ENCODE results near the gene ZNF93.
"Not testable (repeated sequence)": the region's sequence is repeated elsewhere in the genome, so short reads cannot be mapped to it uniquely, and the experiment has no call there.

The ZNF93 gene

DNA sequence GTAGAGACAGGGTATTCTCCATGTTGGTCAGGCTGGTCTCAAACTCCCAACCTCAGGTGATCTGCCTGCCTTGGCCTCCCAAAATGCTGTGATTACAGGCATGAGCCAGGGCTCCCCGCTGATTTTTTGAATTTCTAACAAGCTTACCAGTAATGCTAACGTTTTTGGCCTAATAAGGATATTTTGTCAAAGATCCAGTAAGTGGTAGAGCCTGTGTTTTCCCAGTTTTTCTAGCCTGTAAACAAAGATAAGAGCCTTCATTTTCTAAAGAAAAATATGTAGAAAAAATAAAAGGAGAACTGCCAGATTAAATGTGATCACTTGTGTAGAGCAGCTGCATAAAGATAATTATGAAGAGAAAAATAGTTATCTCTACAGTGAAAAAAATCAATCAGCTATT is 37.7 kb downstream of the ZNF93 start:
- DNase-seq (ENCODE audit: low read depth) = no peak

GRCh38 chr19:19943848-19944582 is 43.3 kb downstream of the ZNF93 start:
- DNase-seq (ENCODE audit: low read depth) = no peak

- no peak for DNase-seq (ENCODE audit: low read depth)
Observed at GRCh38 chr19:19944583-19944880, 43.8 kb downstream of the ZNF93 start.

GRCh38 chr19:19946226-19946625 is 45.5 kb downstream of the ZNF93 start:
- no peak for DNase-seq (ENCODE audit: low read depth)

GRCh38 chr19:19948800-19949199 is 48.1 kb downstream of the ZNF93 start:
- DNase-seq (ENCODE audit: low read depth) = no peak

DNA sequence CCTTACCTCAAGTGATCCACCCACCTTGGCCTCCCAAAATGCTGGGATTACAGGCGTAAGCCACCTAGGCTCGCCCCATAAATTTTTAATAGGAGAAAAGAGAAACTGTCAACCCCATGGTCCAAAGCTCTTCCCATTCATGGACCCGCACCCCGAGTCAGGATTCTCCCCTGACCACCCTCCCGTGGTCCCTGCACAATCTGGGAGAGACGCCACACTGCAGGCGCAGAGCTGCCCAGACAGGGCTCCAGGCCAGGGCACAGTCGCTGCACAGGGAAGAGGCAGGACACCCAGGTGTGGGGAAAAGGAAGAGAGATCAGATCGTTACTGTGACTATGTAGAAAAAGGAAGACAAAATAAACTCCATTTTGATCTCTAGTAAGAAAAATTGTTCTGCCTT is 54.5 kb downstream of the ZNF93 start:
- DNase-seq (ENCODE audit: low read depth) = no peak

DNA sequence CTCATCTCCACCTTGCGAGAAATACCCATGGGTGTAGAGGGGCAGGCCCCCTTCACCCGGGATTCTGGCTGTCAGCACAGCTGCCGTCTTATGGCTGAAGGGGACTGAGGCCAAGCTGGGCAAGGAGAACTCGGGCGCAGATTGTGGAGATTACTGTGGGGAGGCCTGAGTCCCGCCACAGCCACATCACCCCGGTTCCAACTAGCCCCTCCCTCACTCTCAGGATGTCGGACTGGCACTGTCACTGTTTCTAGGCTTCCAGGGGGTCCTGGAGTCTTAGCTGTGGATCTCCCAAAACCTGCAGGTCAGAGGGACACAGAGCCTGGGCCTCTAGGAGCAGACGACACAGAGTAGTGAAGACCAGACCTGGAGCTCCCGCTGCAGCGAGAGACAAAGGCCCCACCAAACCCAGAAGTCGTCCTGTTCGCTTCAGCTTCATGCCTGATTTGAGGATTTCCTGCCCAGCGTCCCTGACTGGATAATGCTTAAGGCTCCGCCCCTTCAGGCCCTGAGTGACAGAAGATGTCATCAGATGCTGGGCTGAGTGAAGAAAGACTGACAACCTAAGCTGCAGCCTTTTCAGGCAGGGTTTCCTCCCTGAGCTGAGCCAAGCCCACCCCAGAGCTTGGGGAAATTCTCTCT is 55.8 kb downstream of the ZNF93 start:
- DNase-seq (ENCODE audit: low read depth) = no peak

GRCh38 chr19:19957766-19958165 is 57.0 kb downstream of the ZNF93 start:
- not testable (repeated sequence) for DNase-seq (ENCODE audit: low read depth)

DNA sequence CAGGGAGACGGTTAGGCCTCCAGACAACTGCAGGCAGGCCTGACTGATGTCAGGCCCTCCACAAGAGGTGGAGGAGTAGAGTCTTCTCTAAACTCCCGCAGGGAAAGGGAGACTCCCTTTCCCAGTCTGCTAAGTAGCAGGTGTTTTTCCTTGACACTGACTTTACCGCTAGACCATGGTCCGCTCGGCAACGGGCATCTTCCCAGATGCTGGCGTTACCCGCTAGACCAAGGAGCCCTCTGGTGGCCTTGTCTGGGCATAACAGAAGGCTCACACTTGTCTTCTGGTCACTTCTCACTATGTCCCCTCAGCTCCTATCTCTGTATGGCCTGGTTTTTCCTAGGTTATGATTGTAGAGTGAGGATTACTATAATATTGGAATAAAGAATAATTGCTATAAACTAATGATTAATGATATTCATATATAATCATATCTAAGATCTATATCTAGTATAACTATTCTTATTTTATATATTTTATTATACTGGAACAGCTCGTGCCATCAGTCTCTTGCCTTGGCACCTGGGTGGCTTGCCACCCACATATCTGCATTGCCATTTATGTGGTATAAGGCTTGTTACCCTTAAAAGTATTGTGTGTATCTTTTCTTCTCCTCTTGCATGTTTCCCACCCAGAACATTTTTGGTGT is 58.5 kb downstream of the ZNF93 start:
- DNase-seq (ENCODE audit: low read depth) = peak; percentile 39

GRCh38 chr19:19964416-19964815 is 63.7 kb downstream of the ZNF93 start:
- DNase-seq (ENCODE audit: low read depth) = no peak

- DNase-seq (ENCODE audit: low read depth) = not testable (repeated sequence)
Observed at GRCh38 chr19:19966126-19966525, 65.4 kb downstream of the ZNF93 start.

GRCh38 chr19:19966862-19967261 is 66.1 kb downstream of the ZNF93 start:
- DNase-seq (ENCODE audit: low read depth) = no peak
